Stimulated activated CD4-positive, alpha-beta T cell treated with anti-CD3 and anti-CD28 coated beads, Interleukin-4, amount 100 ng/mL, for 48 hours (primary cell): ENCODE data around the gene GPR171.

Experiments used
- DNase-seq, 2 donors: peaks; one replicate each; pipeline ENCODE4 v3.0.0-alpha.2; 2020; ENCODE audit warnings: low read depth in 2 of 2

GPR171 gene

DNA sequence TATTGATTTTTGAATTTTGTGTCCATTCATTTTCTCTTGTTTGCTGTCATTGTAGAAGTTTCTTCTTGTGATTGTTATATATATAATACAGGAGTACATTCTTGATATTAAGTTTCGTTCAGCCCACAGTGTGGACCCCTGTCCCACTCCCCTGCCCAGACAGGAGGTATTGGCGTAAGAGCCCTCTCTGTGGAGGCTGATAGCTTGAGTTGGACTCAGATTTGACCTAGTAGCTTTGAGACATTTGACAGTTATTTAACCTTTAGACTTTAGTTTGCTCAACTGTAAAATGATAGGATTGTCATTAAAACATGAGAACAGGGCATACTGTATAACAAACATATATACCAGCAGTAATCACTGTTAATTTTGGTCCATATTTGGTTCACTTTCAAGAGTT is 27.1 kb downstream of the GPR171 start:
- no peak for DNase-seq

- DNase-seq = no peak
Observed at GRCh38 chr3:151174351-151174750, 28.7 kb downstream of the GPR171 start.

DNA sequence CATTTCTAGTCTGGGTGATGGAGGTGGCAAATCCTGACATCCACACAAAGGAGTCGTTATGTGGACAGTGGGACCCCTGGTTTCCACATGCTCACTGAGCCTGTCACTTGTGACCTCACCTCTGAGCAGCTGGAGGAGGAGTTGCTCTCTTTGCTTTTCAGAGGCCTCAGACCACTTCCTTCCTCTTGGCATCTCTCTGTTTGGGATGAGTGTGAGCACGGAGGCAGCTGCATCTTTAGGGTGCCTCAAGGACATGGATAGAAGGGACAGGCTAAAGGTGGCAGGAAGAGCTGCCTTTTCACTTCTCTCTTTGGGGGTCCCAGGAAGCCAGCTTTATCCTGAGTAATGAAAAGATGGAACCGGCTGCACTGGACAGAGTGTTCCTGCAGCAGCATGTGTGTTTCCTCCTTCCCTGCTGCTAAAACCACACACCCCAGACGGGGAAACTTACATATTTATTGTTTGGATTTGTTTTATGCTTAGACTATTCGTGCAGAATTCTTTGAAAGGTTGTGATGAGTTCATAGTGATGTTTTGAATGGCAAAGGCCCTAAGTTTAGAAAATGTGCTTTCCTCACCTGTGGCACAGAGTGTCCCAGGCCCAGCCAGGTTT is 31.8 kb downstream of the GPR171 start:
- peak in 1 of 2 donors; percentile 30 for DNase-seq

DNA sequence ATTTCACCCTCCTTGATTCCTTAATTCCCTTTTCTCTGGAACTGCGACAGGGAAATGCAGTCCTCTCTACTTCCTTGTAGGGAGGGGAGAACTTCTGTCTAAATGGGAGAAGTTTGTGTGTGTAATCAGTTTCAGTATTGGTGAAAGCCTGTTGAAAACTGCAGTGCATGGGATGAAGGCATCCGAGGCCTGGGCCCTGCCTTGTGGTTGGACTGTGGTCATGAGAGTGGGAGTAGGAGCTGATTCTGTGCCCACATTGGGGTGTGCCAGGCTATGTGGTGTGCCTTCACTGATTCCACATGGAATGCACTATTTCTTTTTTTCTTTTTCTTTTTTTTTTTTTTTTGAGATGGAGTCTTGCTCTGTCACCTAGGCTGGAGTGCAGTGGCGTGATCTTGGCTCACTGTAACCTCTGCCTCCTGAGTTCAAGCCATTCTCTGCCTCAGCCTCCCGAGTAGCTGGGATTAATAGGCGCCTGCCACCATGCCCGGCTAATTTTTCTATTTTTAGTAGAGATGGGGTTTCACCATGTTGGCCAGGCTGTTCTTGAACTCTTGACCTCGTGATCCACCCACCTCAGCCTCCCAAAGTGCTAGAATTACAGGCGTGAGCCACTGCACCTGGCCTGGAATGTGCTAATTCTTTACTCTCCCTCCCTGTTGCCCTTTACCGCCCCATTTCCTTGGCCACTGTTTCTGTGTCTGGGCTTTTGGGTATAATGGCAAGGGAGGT is 32.9 kb downstream of the GPR171 start:
- DNase-seq = peak; percentile 28 to 53

DNA sequence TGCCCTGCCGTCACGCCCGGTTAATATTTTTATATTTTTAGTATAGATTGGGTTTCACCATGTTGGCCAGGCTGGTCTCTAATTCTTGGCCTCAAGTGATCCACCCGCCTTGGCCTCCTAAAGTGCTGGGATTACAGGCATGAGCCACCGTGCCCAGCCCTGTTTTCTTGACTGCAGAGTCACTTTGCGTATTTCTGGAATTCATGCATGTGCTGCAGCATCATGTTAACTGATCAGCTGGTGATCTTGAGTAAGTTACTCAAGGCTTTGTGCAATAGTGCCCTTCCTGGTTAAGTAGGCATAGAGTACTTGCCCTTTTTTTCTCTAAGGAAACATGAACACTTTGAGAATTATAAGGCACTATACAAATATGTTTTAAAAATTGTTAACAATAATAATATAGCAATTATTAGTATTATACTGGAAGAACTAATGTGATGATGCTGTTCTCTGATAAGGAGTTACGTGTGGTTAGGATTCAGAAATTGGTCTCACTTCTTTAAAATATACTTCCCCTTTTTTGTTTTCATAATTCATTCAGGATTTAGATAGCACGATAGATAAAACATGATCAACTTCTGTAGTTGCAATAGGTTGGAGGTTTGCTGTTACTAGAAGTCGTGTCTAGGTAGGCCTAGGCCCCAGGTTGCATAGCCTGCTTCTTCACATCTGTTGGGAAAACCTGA is 33.6 kb downstream of the GPR171 start:
- DNase-seq = no peak

DNA sequence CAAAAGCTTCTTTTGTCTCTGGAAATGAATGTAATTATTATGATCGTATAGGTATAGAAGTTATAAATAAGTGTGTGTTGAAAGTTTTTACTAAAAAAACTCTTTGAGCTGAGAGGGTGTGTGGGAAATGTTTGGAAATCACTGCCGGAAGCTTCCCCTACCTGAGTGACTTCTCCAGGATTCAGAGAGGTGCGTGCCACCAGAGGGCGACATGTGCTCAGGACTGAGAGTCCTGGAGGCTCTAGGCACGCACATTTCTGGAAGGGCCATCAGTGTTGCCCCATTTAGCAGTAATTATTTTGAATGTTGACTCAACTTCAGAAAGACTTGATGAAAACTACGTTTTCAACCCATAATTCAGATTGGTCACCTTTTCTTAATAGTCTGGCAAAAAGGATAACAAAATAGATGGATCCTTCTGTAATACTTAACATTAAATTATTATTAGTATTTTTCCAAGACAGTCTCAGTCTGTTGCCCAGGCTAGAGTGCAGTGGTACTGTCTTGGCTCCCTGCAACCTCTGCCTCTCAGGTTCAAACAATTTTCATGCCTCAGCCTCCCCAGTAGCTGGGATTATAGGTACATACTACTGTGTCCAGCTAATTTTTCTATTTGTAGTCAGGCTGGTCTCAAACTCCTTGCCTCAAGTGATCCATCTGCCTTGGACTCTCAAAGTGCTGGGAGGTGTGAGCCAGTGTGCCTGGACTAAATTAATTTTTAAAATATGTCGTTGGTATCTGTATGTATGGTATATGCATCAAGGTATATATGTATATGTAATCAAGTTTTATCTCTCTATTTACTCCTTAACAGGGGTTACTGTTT is 34.5 kb downstream of the GPR171 start:
- peak; percentile 83 to 85 for DNase-seq

DNA sequence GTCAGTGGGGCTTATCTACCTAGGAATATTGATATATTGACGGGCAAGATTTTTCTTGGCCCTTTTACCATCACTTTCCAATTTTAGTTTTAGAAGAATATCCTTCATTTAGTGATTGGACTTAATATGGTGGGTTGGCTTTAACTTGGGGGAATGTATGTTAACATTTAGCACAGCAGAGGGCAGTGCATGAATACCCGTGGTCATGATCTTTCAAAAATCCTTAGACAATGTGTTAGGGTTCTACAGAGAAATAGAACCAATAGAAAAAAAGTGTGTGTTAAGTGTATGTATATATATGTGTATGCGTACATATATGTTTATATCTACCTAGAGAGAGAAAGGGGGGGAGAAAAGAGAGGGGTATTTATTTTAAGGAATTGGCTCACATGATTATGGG is 36.9 kb downstream of the GPR171 start:
- no peak for DNase-seq

- DNase-seq = no peak
Observed at GRCh38 chr3:151165226-151165625, 37.8 kb downstream of the GPR171 start.

GRCh38 chr3:151159806-151160205 is 43.2 kb downstream of the GPR171 start:
- no peak for DNase-seq

DNA sequence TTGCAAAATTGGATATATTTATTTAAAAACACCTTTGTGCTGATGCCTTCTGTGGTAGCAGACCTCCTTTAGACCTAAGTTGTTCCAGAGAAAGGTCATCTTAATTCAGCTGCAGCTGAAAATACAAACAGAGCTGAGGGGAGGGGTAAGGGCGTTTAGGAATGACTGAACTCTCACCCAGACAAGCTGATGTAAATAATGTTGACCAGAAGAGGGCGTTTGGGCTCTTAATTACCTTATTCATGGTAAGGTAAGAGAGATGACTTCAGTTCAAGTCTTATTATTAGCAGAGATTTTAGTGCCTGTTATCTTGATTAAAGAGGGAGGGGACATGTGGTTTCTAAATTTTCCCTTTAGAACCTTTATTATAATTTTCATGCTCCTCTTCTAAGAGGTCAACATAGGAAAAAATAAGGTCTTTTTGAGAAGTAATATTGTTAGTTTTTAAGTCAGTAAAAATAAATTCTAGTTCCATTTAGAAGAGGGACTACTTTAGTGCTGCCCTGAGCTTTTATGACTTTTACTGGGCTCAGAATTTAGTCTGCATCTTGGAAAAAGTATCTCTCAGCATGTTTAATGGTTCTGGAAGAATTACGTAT is 46.3 kb downstream of the GPR171 start:
- peak in 1 of 2 donors; percentile 32 for DNase-seq

GRCh38 chr3:151155409-151156128 is 47.4 kb downstream of the GPR171 start:
- no peak for DNase-seq

- DNase-seq = no peak
Observed at GRCh38 chr3:151154566-151154965, 48.5 kb downstream of the GPR171 start.

DNA sequence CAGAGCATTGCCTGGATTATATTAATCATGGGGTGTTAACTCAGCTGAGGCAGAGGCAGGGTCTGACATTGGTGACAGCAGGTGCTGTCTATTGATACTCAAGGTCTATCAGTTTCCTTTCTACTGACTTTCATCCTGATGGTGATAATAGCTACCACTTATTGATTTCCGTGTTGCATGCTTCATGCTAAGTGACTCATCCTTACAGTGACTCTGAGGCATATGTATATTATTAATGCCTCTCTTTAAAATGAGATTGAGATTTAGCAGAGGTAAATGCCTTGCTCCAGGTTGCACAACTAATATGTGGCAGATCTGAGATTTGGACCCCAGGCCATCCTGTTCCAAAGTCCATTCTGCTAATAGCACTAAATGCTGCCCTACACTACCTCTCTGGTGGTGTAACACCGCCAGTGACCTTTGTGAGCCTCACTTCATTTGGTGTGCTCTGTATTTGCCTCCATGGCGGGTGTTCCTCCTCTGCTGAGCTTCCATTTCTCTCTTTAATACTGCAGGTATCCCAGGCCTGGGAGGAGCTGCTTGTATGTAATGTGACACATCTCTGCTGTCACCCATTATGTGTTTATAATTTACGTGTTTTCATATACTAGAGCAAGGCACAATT is 50.4 kb downstream of the GPR171 start:
- DNase-seq = no peak
